ENCODE data around the gene SPINDOC.

Gene SPINDOC

DNA sequence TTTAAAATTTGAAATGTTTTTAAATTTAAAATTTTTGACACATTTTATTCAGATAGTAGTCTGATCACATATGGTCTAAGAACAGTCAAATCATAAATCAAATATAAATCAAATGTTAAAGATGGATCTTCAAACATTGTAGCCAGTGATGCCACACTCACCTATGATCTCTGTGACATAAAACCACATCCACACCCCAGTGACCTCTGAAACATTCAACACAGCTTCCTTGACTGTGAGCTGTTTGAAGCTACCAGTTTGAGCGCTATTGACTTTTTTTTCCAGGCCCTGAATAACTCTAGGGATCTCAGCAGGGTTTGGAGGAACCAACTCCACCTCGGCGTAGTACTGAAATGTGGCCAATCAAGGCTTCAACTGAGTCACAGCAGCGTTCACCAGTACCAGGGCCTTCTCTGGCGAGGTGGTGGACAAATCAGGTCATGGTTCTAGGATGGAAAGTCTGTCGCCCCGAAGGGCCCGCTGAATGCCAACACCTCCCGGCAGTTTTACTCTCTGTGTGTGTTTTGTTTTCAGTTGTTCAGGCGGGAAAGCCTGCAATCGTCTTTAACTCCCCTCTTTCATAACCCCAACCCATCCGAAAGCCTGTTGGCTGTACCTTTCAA lies 21.4 kb downstream of the SPINDOC start:
- DNase-seq, result no peak

DNA sequence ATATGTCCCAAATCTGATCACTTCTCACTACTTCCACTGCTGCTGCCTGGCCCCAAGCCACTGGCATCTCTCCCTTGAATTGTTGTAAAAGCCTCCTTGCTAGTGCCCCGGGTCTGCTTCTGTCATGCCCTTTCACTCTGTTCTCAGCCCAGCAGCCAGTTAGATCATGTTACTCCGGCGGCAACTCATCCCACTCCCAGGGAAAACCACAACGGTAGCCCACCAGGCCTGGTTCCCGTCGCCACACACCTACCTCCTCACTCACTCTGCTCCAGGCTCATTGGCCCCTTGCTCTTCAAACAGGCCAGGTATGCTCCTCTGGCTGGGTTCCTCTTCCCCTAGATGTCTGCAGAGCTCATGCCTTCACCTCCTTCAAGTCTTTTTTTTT lies 21.9 kb downstream of the SPINDOC start:
- DNase-seq, result no peak

DNA sequence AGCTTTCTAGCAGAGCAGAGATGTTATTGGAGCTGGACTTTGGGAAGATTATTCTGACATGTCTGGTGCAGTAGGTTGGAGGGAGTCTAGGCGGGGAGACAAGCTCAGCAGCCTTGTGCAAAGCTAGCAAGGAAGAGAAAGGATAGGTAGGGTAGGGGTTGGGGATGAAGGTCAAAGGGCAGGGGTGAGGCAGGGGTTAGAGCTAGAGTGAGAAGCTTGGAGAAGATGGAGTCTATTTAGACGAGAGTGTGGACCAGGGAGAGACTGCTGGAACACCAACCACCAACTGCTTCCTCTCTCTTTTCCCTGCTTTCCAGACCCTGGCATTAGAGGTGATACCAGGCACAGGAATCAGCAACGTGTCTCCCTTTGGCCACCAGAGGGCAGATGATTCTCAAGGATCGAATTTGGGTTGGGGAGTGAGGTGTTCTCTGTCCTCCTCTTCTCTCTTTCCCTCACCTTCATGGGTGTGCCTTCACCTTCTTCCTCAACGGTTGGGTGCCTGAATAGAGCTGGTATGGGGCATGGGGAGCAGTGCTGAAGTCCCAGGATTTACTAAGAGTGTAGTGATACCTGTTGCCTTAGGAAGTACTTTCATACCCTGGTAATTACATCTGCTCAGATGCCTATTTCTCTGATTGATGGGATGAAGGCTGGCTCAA lies 23.9 kb downstream of the SPINDOC start:
- peak; percentile 63 to 67 for DNase-seq

DNA sequence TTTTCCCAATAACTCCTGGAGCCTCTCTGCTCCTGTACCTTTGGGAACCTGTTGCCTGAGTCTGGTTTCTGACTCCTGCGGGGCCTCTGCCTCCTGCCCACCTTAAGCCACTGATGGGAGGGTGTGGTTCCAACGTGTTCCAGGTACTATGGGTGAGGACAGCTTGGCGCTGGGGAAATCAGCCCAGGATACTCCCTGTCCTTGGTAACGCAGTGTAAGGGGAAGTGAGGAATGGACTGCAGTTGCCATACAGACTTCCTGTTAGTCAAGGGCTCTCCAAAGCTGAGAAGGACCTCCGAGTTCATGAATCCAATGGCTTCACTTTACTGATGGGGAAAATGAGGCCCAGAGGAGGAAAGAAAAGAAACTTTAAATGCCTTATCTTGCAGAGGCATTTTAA lies 24.5 kb downstream of the SPINDOC start:
- no peak for DNase-seq

DNA sequence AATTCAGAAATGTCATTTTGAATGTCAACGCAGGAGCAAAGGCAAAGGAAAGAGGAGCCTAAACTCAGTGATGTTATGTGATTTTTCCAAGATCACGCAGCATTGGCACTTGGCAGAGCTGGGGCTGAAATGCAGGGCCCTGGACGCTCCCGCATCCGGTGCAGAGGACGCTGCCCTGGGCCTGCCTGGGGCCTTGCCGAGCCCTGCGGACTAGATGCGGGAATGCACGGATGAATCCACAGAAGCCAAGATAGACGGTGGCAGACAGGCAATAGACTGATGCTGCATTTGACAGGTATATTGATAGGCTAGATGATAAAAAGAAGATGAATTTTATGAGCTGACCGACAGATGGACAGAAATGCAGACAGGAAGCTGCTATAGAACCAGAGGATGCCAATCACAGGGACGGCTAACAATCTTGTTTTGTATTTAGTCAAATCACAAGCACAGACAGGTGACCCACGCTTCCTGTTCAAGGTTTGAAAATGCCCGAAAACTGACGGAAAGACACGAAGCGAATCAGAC lies 25.0 kb downstream of the SPINDOC start:
- no peak for DNase-seq

- DNase-seq, result peak; percentile 90 to 98
Measured at GRCh38 chr11:63838678-63839507, 25.6 kb downstream of the SPINDOC start, which contains the start of gene MARK2. TSS of gene MARK2 (plus strand) at chr11:63839110. CDS start at chr11:63839507, 397 bp downstream.

- DNase-seq, result no peak
Measured at GRCh38 chr11:63839508-63840355, 26.5 kb downstream of the SPINDOC start.

DNA sequence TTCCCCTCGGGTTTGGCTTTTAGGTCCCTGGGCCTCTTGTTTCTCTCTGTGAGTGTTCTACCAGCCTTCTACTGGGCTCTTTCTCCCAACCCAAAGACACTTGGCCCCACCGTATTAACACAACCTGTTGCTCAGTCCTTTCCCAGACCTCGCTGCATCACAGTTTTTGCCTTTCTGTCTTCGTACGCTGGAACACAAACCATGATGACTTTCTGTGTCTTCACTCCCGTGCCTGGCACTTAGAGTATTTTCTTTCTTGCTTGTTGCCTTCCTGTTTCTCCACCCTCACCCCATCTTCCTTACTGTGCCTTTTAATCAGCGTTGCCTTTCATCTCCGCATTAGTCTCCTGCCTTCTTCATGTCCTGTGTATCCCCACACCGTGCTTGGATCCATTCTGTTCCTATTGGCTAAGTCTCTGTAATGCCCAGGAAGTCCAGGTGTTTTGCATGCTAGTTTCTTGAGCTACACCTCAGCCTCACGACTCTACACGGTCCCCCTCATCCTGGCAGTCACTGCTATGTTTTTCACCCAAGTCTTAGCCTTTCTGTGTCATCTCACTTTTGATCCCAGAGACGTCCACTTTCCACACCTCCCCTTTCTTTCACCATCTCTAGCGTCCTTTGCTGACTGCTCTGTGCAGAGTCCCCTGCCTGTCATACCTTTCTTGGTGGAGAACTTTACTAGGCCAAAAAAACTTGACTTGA lies 27.3 kb downstream of the SPINDOC start:
- DNase-seq, result no peak

GRCh38 chr11:63841554-63841953 lies 28.3 kb downstream of the SPINDOC start:
- no peak for DNase-seq

GRCh38 chr11:63843041-63843440 lies 29.8 kb downstream of the SPINDOC start:
- DNase-seq, result no peak

DNA sequence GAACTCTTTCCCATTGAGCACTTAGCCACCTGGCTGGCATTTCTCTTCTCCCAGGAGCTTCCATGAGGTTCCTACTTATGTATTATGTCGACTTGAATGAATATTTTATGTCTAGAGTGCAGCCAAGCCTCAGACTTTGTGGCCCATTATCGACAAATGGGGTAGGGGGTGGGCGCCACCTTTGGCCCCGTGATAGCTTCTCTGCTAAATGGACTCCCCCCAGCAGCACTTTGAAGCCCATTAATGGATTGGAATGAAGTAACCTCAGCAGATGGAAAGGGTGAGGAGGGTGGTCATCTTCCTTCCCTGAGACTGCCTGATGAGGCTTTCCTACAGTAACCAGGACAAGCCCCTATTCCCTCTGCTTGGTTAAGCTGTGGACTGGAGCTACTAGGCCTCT lies 31.6 kb downstream of the SPINDOC start:
- no peak for DNase-seq

- DNase-seq, result no peak
Measured at GRCh38 chr11:63845303-63845702, 32.0 kb downstream of the SPINDOC start.

GRCh38 chr11:63845911-63846310 lies 32.7 kb downstream of the SPINDOC start:
- DNase-seq, result no peak

DNA sequence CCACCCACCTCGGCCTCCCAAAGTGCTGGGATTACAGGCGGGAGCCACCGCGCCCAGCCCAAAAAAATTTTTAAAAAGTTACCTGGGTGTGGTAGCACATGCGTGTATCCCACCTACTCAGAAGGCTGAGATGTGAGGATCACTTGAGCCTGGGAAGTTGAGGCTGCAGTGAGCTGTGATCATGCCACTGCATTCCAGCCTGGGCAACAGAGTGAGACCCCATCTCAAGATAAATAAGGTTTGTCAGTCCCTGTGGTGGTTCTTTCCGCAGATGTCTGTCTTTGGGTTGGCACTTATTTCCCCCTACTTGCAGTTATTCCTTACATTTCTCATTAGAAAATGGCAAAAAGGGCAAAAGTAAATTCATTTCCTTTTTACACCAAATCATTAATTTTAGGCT lies 33.6 kb downstream of the SPINDOC start:
- no peak for DNase-seq

GRCh38 chr11:63847363-63847762 lies 34.1 kb downstream of the SPINDOC start:
- no peak for DNase-seq

- no peak for DNase-seq
Measured at GRCh38 chr11:63849691-63850090, 36.4 kb downstream of the SPINDOC start.

DNA sequence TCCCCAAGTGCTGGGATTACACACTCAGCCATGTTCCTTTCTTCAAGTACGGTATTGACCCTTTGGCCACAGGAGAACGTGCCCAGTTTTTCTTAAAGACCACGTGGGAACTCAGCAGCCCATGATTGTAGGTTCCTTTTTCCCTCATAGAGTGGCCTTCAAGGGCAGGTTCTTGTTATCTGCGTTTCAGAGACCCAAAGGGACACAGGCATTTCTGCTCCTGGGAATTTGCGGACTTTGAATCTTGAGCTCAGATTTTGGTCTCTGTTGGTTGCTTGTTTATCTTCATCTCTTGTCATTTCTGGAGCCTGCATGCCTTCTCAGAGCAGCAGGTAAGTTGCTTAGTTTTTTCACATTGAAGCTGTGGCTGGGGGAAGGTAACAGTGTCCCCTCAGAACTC lies 37.7 kb downstream of the SPINDOC start:
- no peak for DNase-seq

DNA sequence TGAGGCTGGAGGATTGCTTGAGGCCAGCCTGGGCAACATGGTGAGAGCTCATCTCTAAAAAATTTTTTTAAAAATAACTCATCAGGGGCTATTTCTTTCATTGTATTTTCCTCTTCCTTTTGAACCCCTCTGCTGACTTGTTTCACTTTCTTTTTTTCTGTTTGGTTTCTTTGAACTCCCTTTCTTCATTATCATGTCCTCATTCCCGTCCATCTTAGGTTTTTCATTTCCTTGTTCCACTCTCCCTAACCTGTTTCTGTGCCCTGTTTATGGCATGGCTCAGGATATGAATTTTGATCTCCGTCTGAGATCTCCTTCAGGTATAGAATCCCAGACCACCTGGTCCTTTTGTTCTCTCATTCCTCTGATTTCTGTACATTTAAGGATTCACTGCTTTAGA lies 38.1 kb downstream of the SPINDOC start:
- DNase-seq, result no peak

GRCh38 chr11:63853476-63853875 lies 40.2 kb downstream of the SPINDOC start:
- no peak for DNase-seq

- no peak for DNase-seq
Measured at GRCh38 chr11:63854696-63855095, 41.4 kb downstream of the SPINDOC start.

DNA sequence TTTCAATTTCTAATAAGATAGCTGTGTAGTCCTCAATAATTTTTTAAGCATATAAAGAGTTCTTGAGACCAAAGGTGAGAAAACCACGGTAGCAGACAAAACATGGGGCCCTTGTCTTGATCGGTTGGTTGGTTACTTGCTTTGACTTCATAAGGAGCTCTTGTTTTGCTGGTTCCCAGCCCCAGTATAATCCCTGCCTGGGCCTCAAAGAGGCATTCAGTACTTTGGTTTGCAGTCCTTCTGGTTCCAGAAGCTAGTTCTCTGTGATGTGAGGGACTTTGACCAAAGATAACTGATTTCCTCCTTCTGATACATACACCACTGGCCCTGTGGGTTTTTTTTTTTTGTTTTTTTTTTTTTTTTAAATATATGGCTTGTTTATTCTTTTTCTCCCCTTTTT lies 42.7 kb downstream of the SPINDOC start:
- DNase-seq, result no peak

All from NCI-H187 (cell line).